ENCODE results near the gene CPA5. TPM values are rescaled to one million over a fixed set of nuclear protein-coding genes. Genes with fewer than 3 reads are reported as not detected.
A peak's percentile ranks its signal among the peaks of the same experiment; 100 is the strongest.

CPA5 gene
- total RNA-seq, 4 donors from 2014 or later: not detected

DNA sequence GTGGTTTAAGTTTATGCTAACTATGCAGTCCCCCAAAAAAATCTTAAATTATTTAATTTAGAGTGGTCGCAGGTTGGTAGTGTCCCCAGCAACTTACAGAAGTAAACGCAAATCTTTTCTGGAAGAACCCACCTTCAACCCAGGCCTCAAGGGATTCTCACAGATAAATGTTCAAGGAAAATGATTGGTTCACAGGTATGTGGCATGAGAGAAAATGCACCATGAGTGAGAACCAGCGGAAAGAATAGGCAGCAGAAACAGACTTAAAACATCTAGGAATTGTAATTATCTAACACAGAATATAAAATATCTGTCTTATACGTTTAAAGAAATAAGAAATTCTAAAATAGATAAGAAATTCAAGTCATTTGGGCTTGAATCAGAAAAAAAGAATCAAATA is 2.7 kb upstream of the CPA5 start:
- DNase-seq: no peak
- H3K36me3 ChIP-seq: no peaks in the 10 kb centered on the region
- TF ChIP-seq POLR2A (IDR thresholded peaks at IDR 0.05): no peak
- TF ChIP-seq, protein P1, sequence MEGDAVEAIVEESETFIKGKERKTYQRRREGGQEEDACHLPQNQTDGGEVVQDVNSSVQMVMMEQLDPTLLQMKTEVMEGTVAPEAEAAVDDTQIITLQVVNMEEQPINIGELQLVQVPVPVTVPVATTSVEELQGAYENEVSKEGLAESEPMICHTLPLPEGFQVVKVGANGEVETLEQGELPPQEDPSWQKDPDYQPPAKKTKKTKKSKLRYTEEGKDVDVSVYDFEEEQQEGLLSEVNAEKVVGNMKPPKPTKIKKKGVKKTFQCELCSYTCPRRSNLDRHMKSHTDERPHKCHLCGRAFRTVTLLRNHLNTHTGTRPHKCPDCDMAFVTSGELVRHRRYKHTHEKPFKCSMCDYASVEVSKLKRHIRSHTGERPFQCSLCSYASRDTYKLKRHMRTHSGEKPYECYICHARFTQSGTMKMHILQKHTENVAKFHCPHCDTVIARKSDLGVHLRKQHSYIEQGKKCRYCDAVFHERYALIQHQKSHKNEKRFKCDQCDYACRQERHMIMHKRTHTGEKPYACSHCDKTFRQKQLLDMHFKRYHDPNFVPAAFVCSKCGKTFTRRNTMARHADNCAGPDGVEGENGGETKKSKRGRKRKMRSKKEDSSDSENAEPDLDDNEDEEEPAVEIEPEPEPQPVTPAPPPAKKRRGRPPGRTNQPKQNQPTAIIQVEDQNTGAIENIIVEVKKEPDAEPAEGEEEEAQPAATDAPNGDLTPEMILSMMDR (IDR thresholded peaks at IDR 0.05): no peak
- H3K9me3 ChIP-seq: no peaks in the 10 kb centered on the region
- H3K27me3 ChIP-seq: no peaks in the 10 kb centered on the region
- H3K4me1 ChIP-seq: no peaks in the 10 kb centered on the region
- H3K27ac ChIP-seq: no peak overlapping the region
- intact Hi-C loops (cut with DNase I; ENCODE audit: low total_unique reads): no loop called here
- H3K4me3 ChIP-seq: no peak overlapping the region

DNA sequence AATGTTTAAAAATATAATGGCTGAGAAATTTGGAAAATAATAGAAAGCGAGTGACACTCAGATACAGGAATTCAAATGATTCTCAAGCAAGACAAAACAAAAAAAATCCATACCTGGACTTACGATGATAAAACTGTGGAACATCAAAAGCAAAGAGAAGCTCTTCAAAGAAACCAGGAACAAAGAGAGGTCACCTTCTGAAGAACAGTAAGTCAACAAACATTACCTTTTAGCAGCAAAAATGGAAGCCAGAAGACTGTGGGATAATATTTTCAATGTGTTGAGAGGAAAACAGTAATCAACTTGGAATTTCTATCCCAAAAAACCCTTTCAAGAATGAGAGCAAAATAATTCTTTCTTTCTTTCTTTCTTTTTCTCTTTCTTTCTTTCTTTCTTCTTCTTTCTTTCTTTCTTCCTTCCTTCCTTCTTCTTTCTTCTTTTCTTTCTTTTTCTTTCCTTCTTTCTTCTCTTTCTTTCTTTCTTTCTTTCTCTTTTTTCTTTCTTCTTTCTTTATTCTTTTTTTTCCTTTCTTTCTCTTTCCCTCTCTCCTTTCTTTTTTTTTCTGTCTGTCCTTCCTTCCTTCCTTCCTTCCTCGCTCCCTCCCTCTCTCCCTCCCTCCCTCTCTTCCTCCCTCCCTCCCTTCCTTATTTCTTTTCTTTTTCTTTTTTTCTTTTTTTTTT is 1.8 kb upstream of the CPA5 start:
- no peak for DNase-seq
- Histone ChIP-seq H3K9me3 (no peaks in the 10 kb centered on the region), H3K36me3 (no peaks in the 10 kb centered on the region), H3K4me1 (no peaks in the 10 kb centered on the region), H3K27me3 (no peaks in the 10 kb centered on the region), H3K27ac (no peak overlapping the region), H3K4me3 (no peak overlapping the region)
- intact Hi-C loops (cut with DNase I; ENCODE audit: low total_unique reads): no loop called here
- no peak for TF ChIP-seq POLR2A (IDR thresholded peaks at IDR 0.05)
- TF ChIP-seq, protein P1 (IDR thresholded peaks at IDR 0.05): no peak

DNA sequence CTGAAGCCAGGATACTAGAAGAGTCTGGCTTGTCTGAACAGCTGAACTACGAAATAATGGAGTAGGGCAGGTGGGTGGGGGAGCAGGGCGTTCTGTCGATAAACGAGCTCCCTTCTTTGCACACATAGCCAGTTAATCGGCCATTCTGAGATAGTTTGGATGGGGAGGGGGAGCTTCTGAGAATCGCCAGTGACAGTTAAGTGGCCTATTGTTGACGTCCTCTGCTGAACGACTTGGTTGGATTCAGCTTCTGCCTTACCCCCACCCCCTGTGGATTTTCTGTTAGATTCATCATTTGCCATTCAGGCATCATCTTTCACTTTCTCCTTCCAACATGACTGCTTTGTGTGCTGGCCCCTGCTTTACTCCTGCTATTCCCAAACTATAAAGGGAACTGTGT is 520 bp downstream of the CPA5 start:
- no peaks in the 10 kb centered on the region for H3K36me3 ChIP-seq
- no peaks in the 10 kb centered on the region for H3K9me3 ChIP-seq
- H3K4me3 ChIP-seq: peak overlapping the region in 1 of 2 donors; percentile 9
- intact Hi-C loops (cut with DNase I; ENCODE audit: low total_unique reads): no loop called here
- no peaks in the 10 kb centered on the region for H3K27me3 ChIP-seq
- no peak for TF ChIP-seq POLR2A (IDR thresholded peaks at IDR 0.05)
- TF ChIP-seq, protein P1 (IDR thresholded peaks at IDR 0.05): no peak
- H3K27ac ChIP-seq: no peak overlapping the region
- H3K4me1 ChIP-seq: no peaks in the 10 kb centered on the region
- no peak for DNase-seq

DNA sequence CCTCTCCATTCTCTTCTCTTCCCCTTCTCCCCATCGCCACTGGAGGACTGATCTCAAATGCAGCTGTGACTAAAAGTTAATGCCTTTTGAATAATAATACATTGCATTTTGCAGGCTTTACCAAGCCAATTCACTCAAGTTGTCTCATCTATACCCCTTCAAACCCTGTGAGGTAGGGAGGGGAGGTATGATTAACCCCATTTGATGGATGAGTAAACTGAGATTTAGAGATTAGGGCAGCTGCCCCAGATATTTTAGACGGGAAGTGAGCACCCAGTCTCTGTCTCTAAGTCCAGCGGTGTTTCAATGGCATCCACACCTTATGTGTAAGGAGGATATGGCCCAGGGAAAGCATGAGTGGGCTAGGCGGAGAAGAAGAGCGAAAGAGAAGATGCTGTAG is 1.1 kb downstream of the CPA5 start:
- no peak overlapping the region for H3K27ac ChIP-seq
- no peaks in the 10 kb centered on the region for H3K27me3 ChIP-seq
- DNase-seq: no peak
- TF ChIP-seq POLR2A (IDR thresholded peaks at IDR 0.05): no peak
- TF ChIP-seq, protein P1 (IDR thresholded peaks at IDR 0.05): no peak
- no peaks in the 10 kb centered on the region for H3K9me3 ChIP-seq
- intact Hi-C loops (cut with DNase I; ENCODE audit: low total_unique reads): no loop called here
- no peaks in the 10 kb centered on the region for H3K4me1 ChIP-seq
- no peaks in the 10 kb centered on the region for H3K36me3 ChIP-seq
- H3K4me3 ChIP-seq: no peak overlapping the region

DNA sequence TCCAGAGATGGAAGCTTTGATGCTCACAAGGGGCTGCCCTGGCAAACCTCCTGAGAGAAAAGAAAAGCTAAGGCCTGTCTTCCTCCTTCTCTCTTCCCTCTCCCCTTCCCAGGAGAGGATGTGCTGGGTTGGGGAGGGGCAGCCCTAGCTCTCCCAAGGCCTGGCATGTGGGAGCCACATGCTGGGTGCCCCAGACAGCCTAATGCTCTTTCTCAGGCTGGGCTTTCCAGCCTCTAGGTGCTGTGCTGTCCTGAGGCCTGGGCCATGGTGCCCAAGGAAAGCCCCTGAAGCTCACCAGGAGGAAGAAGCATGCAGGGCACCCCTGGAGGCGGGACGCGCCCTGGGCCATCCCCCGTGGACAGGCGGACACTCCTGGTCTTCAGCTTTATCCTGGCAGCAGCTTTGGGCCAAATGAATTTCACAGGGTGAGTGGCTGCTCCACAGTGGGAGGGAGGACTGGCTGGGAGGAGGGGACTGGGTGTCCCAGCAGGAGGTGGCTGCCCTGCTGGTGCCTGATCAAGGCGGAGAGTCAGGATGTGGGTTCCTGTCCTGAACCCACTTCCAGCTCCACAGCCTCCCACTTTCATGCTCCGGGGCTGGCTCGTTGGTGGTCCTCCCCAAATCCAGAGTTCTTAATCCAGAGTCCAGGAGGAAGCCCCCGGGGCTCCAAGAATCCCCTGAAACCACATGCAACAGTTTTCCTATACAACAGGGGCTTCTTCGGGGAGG is 1.7 kb downstream of the CPA5 start:
- TF ChIP-seq, protein P1 (IDR thresholded peaks at IDR 0.05): no peak
- no peak for TF ChIP-seq POLR2A (IDR thresholded peaks at IDR 0.05)
- no peak overlapping the region for H3K27ac ChIP-seq
- H3K4me1 ChIP-seq: peaks cover 0 to under 1% of the 10 kb centered on the region in 2 donors
- H3K4me3 ChIP-seq: no peak overlapping the region
- H3K9me3 ChIP-seq: no peaks in the 10 kb centered on the region
- intact Hi-C loops (cut with DNase I; ENCODE audit: low total_unique reads): no loop called here
- H3K27me3 ChIP-seq: no peaks in the 10 kb centered on the region
- DNase-seq: no peak
- H3K36me3 ChIP-seq: no peaks in the 10 kb centered on the region

Data from uterus (tissue), 4 donors.